ENCODE data around the gene NUDT22.
A peak's percentile ranks its signal among the peaks of the same experiment; 100 is the strongest.

NUDT22 gene

GRCh38 chr11:64268025-64268892 lies 42.2 kb downstream of the NUDT22 start:
- TF ChIP-seq SNAI2 (CRISPR knock-in tag; IDR thresholded peaks at IDR 0.05) = no peak
- TF ChIP-seq ZFP30 (CRISPR knock-in tag; IDR thresholded peaks at IDR 0.05) = no peak
- no peak for TF ChIP-seq OSR1 (CRISPR knock-in tag; IDR thresholded peaks at IDR 0.05)
- no peak for TF ChIP-seq ESRRG (CRISPR knock-in tag; IDR thresholded peaks at IDR 0.05)
- 0 out of 2 replicates have a peak, but pooled peaks have one; percentile 29 for TF ChIP-seq ZFP3 (CRISPR knock-in tag; IDR thresholded peaks at IDR 0.05)
- TF ChIP-seq CSDC2 (CRISPR knock-in tag; IDR thresholded peaks at IDR 0.05) = 0 out of 2 replicates have a peak, but pooled peaks have one; percentile 14
- 0 out of 2 replicates have a peak, but pooled peaks have one; percentile 19 for TF ChIP-seq PPARA (CRISPR knock-in tag; IDR thresholded peaks at IDR 0.05; ENCODE audit: borderline replicate concordance)
- 0 out of 2 replicates have a peak, but pooled peaks have one; percentile 40 for TF ChIP-seq TCF4 (CRISPR knock-in tag; IDR thresholded peaks at IDR 0.05; ENCODE audit: borderline replicate concordance)
- TF ChIP-seq CSRNP3 (CRISPR knock-in tag; IDR thresholded peaks at IDR 0.05) = no peak
- peak; percentile 7 for ATAC-seq

GRCh38 chr11:64268893-64269539 lies 42.9 kb downstream of the NUDT22 start:
- peak; percentile 8 for ATAC-seq
- TF ChIP-seq PATZ1 (CRISPR knock-in tag; IDR thresholded peaks at IDR 0.05; ENCODE audit: borderline replicate concordance) (peak; percentile 60), CSRNP3 (CRISPR knock-in tag; IDR thresholded peaks at IDR 0.05) (no peak), ARNTL (CRISPR knock-in tag; IDR thresholded peaks at IDR 0.05; ENCODE audit: borderline replicate concordance, low read depth) (no peak)

- ATAC-seq = peak; percentile 87
- peak; percentile 17; the same call in 1 of the 2 replicates for TF ChIP-seq TSHZ2 (CRISPR knock-in tag; IDR thresholded peaks at IDR 0.05)
- TF ChIP-seq BACH2 (CRISPR knock-in tag; IDR thresholded peaks at IDR 0.05; ENCODE audit: borderline replicate concordance) = no peak
- TF ChIP-seq PATZ1 (CRISPR knock-in tag; IDR thresholded peaks at IDR 0.05; ENCODE audit: borderline replicate concordance) = peak; percentile 64; the same call in 1 of the 2 replicates
Measured at GRCh38 chr11:64269540-64270220, 43.6 kb downstream of the NUDT22 start.

Measured in SK-N-SH treated with all-trans-retinoic acid at 6 μM for 48 hours (cell line).